Left ventricle myocardium superior (tissue), 1 donor: ENCODE measurements around the gene SPPL2C. TPM values are rescaled to one million over a fixed set of nuclear protein-coding genes. Genes with fewer than 3 reads are reported as not detected.

Experiments
- ATAC-seq: fragments of 200-7000 bp; cut with Tn5 transposase; one replicate; pipeline ENCODE4 v1.9.1; 2020; ENCODE audit warnings: mild to moderate bottlenecking, moderate library complexity
- DNase-seq: peaks from one replicate; pipeline ENCODE4 v3.0.0-alpha.2; 2020
- intact Hi-C: fragments of 100-400 bp; cut with micrococcal nuclease; formaldehyde crosslinking; loops from one replicate; pipeline ENCODE4 v1.11.0; 2022
- total RNA-seq: library from RNA; stranded (reverse); fragmentation: NEBNext Ultra II Directional; extraction: Animal tissue kit (Norgen Biotek cat#: 25700); gene quantifications from one replicate; pipeline ENCODE4 v1.2.1, GENCODE V29; 2021
- donor health status: DM: no; HTN: yes; CAD: no; lungs with severe emphysema.

The SPPL2C gene
- total RNA-seq, 1 donor from 2014 or later: not detected

DNA sequence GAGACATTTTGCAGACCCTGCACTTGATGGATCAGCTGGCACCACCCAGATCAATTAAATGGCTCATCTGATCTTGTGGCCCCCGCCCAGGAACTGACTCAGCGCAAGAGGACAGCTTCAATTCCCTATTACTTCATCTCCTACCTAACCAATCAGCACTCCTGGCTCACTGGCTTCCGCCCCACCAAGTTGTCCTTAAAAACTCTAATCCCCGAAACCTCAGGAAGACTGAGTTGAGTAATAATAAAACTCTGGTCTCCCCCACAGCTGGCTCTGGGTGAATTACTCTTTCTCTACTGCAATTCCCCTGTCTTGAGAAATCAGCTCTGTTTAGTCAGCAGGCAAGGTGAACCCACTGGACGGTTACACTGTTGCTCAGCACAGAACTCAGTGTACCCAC is 23.6 kb downstream of the SPPL2C start:
- no peak for ATAC-seq
- DNase-seq: no peak
- intact Hi-C loops: no loop called here

DNA sequence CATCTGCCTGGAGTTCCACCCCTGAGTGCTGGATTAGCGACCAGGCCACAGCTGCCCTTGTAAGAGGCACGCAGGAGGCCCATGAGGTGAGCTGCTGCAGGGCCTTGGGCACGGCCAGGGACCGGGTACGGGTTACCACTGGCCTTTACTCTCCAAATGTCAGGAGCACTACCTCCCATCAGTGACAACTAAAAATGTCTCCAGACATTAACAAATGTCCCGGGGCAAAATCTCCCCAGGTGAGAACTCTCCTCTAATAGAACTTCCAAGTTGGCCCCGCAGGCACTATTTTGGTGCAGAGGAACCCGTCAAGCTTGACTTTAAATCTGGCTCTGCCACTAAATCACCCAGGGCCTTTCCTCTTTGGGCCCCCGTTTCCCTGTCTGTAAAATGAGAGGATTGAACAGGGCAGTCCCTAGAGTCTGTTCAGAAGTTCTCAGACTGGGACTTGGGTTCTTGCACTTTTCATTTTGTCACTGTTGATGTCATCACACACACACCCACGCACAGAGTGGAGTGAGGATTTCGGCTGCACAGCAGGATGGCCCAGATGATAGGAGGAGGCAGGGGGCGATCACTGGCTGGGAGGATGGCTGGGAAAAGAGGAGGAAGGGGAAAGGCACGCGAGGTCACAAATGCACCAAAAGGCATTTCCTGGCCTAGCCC is 25.1 kb downstream of the SPPL2C start:
- DNase-seq (no peak), ATAC-seq (no peak)
- intact Hi-C loops: no loop called here

DNA sequence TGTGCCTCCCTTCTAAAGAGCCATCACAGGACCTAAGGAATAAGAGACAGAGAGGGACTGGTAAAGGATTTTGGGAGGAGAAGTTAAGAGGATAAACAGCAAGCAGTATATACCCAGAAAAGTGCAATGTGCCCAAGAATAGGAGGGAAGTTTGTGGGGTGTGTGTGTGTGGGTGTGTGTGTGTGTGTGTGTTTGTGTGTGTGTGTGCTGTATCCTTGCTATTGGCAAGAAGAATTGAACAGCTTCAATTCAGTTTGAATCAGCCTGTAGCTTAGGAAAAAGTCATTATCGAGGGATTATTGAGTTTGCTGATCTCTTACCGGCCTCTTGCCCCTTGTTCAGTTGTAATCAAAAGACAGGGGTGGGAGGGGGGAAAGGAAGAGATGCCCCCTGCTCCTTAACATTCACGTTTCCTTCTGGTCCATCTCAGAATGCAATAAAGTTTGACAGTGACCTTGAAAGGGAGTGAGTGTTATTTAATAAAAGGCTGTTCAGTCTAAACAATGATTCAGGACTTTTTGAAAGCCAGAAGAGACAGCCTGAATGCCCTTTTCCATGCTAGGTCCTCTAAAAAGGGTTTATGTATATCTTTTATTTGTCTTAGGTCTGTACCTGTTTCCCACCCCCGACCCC is 25.8 kb downstream of the SPPL2C start:
- ATAC-seq (no peak), DNase-seq (no peak)
- intact Hi-C loops: no loop called here

DNA sequence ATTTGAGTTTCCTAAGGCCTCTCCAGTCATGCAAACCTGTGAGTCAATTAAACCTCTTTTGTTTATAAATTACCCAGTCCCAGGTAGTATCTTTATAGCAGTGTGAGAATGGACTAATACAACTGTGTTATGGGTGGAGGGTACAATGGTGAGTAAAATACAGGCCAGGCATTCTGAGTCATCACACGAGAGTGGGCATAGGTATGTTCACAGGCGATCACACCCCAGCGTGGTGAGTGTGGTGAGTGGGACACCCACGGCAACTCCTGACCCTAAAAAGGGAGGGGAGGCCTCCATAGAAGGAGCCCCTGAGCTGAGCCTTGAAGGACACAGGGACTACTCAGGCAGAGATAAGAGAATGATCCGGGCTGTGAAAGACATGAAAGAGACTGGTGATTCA is 27.0 kb downstream of the SPPL2C start:
- intact Hi-C loops: no loop called here
- no peak for DNase-seq
- ATAC-seq: no peak

DNA sequence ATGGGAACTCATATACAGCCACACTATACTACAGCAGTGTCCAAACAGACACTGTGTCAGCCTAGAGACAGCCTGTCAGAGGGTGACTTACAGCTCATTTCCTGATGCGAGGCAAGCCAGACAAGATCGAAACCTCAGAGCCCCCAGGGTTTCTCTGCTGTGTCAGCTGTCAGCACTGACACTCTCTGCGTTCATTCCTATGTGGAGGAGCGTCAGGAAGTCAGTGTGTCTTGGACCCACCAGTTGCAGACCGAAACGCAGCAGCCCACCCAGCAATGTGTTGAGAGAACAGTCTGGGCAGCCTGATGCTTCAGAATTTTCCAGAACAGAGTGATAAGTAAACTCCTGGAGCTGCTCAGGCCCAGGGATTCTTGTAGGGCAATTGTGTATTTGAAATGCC is 29.0 kb downstream of the SPPL2C start:
- intact Hi-C loops: no loop called here
- DNase-seq: no peak
- no peak for ATAC-seq

DNA sequence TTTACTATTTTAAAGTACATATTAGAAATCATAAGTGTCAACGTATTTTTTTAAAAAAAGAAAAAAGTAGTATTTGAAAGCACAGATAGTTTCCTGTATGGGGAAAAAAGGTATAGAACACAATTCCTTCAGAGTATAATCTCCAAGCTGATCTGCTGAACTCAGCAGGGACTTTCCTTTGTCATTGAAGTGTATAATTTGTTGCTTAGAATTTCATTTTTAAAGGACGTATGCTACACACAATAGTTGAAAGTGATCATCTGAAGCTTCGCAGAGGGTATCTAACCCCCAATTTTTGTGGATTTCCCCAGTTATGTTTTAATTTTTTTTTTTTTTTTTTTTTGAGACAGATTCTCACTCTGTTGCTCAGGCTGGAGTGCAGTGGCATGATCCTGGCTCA is 29.5 kb downstream of the SPPL2C start:
- intact Hi-C loops: no loop called here
- no peak for DNase-seq
- no peak for ATAC-seq

DNA sequence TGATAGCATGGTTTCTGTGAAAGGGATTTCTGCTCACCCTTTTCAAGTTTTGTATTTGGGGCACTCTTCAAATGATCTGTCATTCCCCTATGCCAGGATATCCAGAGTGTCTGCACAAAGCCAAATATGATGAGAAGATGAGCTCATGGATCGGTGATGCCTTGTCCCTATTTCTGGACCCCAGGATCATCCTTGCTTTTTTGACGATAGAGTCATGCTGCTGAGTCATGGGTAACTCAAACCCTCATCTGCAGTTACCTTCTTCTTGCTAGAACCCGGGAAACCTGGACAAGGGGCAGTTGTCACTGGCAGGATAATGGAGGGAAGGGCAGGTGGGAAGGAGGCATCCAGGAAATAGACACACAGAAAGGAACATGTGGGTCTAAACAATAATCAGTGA is 31.9 kb downstream of the SPPL2C start:
- DNase-seq (no peak), ATAC-seq (no peak)
- intact Hi-C loops: no loop called here

DNA sequence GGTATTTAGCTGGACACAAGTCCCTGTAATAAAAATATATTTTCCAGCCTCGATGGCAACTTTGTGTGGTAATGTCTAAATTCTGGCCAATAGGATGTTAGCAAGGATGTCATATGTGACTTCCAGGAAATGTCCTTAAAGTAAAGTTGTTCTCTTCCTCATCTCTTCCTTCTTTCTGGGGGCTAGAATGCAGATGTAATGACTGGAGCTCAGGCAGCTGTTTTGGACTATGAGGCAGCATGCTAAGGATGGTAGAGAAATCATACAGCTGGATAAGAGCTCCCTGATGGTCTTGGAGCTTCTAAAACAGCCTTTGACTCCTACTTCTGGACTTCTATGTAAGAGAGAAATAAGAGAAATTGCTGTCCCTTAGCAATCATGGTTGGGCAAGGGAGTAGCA is 32.8 kb downstream of the SPPL2C start:
- ATAC-seq (no peak), DNase-seq (no peak)
- intact Hi-C loops: no loop called here

DNA sequence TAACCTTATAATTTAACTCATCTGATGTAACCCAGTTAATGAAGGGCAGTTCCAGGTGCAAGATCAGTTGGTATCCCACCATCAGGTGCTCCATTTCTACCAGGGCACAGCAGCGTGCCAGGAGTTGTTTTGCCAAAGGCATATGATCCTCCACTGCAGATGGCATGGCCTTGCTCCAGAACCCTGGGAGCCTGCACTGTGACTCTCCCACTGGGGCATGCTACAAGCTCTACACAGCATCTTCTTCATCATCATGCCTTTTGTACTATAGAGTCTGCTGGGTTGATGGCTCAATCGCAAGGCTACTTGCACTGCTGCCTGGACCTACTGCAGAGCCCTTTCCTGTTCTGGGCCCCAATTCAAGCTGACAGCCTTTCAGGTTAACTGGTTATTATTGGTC is 38.4 kb downstream of the SPPL2C start:
- intact Hi-C loops: no loop called here
- no peak for ATAC-seq
- DNase-seq: no peak

DNA sequence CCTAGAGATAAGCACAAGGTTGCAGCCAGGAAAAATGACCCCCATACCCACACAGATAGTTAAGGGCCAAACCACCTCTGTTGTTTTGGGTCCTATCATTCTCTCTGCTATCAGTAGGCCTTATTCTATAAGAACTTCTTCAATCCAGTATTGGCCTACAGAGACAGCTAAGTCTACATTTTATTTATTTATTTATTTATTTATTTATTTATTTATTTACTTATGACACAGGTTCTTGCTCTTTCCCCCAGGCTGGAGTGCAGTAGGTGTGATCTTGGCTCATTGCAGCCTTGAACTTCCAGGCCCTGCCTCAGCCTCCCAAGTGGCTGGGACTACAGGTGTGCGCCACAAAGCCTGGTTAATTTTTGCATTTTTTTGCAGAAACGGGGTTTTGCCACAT is 42.2 kb downstream of the SPPL2C start:
- intact Hi-C loops: no loop called here
- DNase-seq: no peak
- ATAC-seq: no peak

DNA sequence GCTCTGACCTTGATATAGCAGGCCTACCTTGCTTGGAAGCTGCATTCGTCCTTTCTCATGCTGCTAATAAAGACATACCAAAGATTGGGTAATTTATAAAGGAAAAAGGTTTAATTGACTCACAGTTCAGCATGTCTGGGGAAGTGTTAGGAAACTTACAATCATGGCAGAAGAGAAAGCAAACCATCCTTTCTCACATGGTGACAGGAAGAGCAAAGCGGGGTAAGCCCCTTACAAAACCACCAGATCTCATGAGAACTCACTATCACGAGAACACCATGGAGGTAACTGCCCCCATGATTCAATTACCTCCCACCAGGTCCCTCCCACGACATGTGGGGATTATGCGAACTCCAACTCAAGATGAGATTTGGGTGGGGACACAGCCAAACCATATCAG is 43.7 kb downstream of the SPPL2C start:
- DNase-seq (no peak), ATAC-seq (no peak)
- intact Hi-C loops: no loop called here

DNA sequence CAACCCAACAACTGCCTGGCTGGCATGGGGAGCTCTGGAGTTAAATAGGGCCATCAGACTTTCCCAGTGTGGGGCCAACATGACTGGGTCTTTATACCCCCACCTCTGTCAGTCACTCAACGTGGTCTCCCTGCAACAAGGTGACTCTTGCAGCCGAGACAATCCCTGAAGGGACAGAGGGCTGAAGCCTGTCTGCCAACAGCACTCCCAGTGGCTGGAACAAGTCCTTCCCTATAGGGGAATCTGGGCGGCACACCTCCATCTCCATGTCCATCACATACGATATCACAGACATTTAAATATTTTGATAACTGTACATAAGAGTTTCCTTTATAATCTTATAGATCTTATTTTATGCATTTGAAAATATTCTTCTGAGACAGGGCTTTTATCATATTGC is 44.9 kb downstream of the SPPL2C start:
- DNase-seq (no peak), ATAC-seq (no peak)
- intact Hi-C loops: no loop called here

DNA sequence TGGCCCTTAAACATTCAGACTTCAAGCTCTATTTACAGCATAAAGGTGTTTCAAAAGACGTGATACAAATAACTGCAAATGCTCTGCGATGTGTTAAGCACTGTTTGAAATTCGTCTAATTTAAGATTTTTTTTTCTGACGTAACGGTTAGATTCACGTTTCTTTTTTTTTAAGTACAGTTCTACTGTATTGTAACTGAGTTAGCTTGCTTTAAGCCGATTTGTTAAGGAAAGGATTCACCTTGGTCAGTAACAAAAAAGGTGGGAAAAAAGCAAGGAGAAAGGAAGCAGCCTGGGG is 49.0 kb downstream of the SPPL2C start:
- intact Hi-C loops: loop anchor here (10.0 kb wide), 1 partner anchor 51 kb away; no protein-coding TSS in a partner anchor
- ATAC-seq: no peak

DNA sequence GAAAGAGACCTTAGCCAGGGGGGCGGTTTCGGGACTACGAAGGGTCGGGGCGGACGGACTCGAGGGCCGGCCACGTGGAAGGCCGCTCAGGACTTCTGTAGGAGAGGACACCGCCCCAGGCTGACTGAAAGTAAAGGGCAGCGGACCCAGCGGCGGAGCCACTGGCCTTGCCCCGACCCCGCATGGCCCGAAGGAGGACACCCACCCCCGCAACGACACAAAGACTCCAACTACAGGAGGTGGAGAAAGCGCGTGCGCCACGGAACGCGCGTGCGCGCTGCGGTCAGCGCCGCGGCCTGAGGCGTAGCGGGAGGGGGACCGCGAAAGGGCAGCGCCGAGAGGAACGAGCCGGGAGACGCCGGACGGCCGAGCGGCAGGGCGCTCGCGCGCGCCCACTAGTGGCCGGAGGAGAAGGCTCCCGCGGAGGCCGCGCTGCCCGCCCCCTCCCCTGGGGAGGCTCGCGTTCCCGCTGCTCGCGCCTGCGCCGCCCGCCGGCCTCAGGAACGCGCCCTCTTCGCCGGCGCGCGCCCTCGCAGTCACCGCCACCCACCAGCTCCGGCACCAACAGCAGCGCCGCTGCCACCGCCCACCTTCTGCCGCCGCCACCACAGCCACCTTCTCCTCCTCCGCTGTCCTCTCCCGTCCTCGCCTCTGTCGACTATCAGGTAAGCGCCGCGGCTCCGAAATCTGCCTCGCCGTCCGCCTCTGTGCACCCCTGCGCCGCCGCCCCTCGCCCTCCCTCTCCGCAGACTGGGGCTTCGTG is 49.5 kb downstream of the SPPL2C start, which contains the start of gene MAPT:
Gene MAPT (plus strand): TSS at position 533 of the 763 bp plus-strand sequence. CDS start 67,784 bp downstream, outside the sequence.
- DNase-seq (peak; percentile 95), ATAC-seq (peak; percentile 97)
- intact Hi-C loops: loop anchor here (10.0 kb wide), 1 partner anchor 51 kb away; no protein-coding TSS in a partner anchor

More for the DNA sequence above, 49.0 kb downstream of the SPPL2C start:
- no peak for DNase-seq

DNA sequence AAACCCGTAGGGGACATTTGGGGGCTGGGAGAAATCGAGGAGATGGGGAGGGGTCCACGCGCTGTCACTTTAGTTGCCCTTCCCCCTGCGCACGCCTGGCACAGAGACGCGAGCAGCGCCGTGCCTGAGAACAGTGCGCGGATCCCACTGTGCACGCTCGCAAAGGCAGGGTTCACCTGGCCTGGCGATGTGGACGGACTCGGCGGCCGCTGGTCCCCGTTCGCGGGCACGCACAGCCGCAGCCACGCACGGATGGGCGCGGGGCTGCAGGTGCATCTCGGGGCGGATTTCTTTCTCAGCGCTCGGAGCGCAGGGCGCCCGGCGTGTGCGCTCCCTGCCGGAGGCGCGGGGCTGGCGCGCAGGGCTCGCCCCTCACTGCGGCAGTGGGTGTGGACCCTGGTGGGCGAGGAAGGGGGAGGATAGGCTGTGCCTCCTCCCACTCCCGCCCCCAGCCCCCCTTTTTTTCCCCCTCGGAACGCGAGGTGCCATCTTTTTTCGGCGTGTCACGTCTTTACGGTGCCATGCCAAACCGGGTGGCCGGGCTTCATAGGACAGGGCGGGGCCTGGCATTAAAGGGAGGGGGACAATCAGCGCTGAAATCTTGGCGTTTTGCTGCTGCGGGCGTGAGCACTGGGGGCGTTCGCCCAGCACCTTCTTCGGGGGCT is 50.8 kb downstream of the SPPL2C start:
- ATAC-seq (peak; percentile 10), DNase-seq (peak; percentile 44)
- intact Hi-C loops: loop anchor here (10.0 kb wide), 1 partner anchor 49 kb away; no protein-coding TSS in a partner anchor

DNA sequence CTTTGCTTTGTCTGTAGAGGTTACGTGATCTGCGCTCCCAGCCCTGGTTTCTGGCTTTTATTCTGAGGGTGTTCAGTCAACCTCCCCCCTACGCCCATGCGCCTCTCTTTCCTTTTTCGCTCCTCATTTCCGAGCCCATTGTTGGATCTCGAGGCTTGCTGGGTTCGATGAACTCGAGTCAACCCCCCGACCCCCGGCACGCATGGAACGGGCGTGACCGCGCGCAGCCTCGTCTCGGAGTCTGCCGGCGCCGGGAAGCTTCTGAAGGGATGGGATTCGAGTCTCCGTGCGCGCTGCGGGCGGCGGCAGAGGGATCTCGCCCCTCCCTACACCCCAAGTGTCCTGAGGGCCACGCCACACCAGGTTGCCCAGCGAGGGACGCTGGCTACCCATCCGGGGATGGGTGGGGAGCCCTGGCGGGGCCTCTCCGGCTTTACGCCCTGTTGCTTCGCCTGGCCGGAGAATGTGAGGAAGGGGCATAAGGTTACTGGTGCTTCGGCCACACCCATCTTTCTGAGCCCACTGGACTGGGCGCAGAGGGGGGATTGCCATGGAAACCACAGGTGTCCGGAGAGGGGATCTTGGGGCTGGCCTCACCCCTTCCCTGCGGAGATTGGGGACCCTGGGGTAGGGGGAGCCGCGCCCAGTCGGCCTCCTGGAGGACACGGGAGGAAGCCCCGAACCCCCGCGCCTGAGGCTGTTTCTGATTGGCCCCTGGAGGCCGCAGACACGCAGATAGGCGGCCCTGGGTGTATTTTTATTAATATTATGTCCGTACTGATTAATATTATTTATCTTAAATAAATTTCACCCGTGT is 51.5 kb downstream of the SPPL2C start:
- intact Hi-C loops: loop anchor here (10.0 kb wide), 1 partner anchor 49 kb away; no protein-coding TSS in a partner anchor
- DNase-seq: no peak
- ATAC-seq: no peak
